Fibroblast of peridontal ligament (primary cell): Measurements from ENCODE around the gene KRT80.

Source experiments
- DNase-seq: peaks from one replicate; pipeline ENCODE4 v3.0.0-alpha.2; 2010; ENCODE audit errors: extremely low read depth

KRT80 gene

DNA sequence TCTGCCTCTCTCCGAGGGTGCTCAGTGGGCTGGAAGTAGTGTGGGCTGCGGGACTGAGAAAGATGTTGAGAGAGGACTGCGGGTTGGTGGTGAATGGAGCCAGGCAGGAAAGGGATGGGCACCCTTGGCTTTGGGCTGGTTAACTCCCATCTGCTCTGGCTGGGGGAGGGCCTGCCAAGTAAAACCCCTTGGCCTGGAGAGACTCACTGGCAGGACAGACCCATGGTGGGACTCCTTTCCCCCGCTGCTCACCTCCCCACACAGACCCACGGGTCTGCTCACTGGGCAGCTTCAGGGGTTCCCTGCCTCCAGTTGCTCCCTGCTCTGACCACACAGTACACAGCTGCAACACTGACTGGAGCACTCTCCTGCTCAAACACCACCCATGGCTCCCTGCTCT is 54.1 kb downstream of the KRT80 start:
- no peak for DNase-seq

DNA sequence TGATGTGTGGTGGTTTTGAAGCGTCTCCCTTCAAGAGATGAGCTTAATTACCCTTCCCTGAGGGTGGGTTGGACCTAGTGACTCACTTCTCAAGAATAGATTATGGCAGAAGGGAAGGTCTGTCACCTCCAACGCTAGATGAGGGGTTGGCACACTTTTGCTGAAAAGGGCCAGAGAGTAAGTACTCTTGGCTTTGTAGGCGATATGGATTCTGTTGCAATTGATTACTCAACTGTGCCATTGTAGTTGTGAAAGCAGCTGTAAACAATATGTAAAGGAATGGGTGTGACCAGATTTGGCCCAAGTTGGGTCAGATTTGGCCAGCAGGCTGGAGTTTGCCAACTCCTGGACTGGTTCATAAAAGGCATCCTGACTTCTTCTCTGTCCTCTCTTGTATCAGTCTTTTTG is 59.1 kb downstream of the KRT80 start:
- DNase-seq, result peak; percentile 82

- DNase-seq, result no peak
Observed at GRCh38 chr12:52130711-52131110, 61.1 kb downstream of the KRT80 start.

DNA sequence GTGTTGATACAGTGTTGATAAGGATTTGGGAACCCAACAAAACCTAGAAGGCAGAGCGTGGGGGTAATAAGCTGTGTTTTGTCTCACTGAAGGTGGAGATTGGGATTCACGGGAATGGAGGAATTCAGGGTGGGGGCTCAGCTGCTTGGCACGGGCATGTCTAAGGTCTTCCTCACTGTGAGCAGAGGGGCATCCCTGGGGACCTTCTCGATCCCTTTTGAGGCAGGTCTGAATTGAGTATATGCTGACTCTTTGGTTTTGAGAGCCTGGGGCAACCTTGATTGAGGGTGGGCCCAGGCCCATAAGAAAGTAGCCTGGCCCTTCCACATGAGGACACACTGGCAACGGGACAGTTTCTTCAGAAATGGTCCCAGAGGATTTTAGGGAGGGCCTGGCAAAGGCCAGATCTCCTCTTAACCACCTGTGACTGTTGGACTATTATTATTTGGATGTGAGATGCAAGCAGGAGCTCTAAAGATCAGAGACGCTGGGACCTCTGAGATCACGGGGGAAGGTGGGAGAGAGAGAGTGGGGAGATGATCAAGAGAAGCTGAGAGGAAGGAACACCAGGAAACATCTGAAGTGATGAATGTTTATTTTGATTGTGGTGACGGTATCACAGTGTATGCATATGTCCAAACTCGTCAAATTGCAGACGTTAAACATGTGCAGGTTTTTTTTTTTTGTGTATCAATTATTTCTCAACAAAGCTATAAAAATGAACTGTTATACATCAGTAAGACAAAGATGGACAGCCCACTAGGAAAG is 63.9 kb downstream of the KRT80 start:
- no peak for DNase-seq

GRCh38 chr12:52126605-52127578 is 64.9 kb downstream of the KRT80 start:
- no peak for DNase-seq

- DNase-seq, result no peak
Observed at GRCh38 chr12:52126050-52126604, 65.7 kb downstream of the KRT80 start.

DNA sequence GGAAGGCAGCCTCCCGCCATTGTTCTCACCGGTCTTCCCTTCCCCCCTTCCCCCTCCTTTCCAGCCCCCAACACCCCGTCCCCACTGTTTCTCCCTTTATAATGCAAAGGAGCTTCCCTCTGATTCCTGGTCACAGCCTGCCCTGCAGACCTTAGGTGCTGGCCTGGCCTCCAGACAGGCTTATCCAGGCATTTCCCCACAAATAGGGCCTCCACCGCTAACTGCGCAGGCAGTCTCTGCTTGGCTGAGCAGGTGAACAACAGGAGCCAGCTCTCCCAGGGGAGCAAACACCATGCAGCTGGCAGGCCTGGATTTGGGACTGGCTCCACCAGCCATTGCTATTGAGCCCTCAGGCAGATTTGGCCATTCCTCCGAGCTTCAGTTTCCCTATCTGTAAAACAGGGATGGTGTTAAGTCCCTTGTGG is 66.3 kb downstream of the KRT80 start:
- DNase-seq, result no peak

DNA sequence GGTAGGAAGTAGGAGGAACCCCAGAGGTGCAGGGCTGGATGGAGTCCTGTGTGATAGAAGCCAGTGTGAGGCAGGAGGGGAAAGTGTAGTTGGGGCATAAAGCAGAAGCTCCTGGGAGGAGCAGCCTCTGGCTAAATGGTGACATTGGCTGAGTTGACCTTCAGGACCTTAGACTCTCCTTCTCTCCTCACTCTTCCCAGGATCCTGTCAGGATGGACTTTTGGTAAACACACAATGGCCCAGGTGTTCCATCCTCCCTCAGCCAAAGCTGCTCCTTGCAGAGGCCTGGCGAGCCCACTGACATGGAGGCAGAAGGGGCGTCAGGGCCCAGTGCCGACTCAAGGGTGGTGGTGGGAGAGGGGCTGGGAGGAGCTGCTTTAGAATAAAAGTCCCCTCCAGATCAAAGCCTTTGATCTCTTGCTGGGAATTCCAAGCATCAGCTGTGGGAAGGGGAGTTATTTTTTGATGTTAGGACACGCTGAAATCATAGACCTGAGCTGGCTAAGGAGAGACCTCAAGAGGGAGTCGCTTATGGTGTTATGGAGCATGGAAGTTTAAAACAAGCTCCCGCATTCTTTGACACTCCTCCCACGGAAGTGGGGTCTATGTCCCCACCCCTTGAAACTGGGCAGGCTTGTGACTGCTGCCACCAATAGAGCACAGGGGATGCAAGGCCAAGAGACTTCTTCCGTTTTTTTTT is 68.2 kb downstream of the KRT80 start:
- no peak for DNase-seq

- no peak for DNase-seq
Observed at GRCh38 chr12:52122904-52123303, 68.9 kb downstream of the KRT80 start.

- DNase-seq, result no peak
Observed at GRCh38 chr12:52122540-52122871, 69.3 kb downstream of the KRT80 start.

GRCh38 chr12:52121824-52122539 is 69.8 kb downstream of the KRT80 start:
- peak; percentile 49 for DNase-seq

GRCh38 chr12:52120951-52121823 is 70.6 kb downstream of the KRT80 start:
- DNase-seq, result no peak

- no peak for DNase-seq
Observed at GRCh38 chr12:52119398-52120254, 72.2 kb downstream of the KRT80 start.
